CD4-positive, alpha-beta T cell treated with Interleukin-4 for 1 hour (primary cell): ENCODE results near the gene RTL10.

Experiments used
- DNase-seq, 2 donors: peaks; one replicate each; pipeline ENCODE4 v3.0.0-alpha.2; 2020 to 2022

RTL10 gene

GRCh38 chr22:19807161-19807913, 47.3 kb downstream of the RTL10 start:
- no peak for DNase-seq

GRCh38 chr22:19806213-19807160, 48.2 kb downstream of the RTL10 start:
- DNase-seq: peak in 1 of 2 donors; percentile 10

- no peak for DNase-seq
Observed at GRCh38 chr22:19805821-19806212, 48.9 kb downstream of the RTL10 start.
